GM12878 (cell line): Measurements from ENCODE around the gene MAP3K7CL. TPM values are rescaled to one million over a fixed set of nuclear protein-coding genes. Genes with fewer than 3 reads are reported as not detected.

Source experiments
- ATAC-seq: fragments of 200-7000 bp; cut with Tn5 transposase; 3 replicates; pipeline ENCODE4 v1.9.1; 2020; ENCODE audit warnings: mild to moderate bottlenecking, moderate library complexity
- BruUV-seq: library from RNA; stranded (reverse); fragments of 400-500 nt; replicated peaks from 2 replicates; lab custom pipeline; 2021; lab: Mats Ljungman, UMichigan
- CTCF ChIA-PET: fragments of 300-600 bp; sonication (Branson Sonifier 250); formaldehyde crosslinking; extraction: SDS; loops from one replicate; lab custom pipeline; 2021; ENCODE audit warnings: inconsistent platforms; lab: Yijun Ruan, JAX
- POLR2A ChIA-PET: fragments of 350-600 bp; formaldehyde crosslinking; extraction: SDS; loops from one replicate; lab custom pipeline; 2021; ENCODE audit warnings: inconsistent platforms; lab: Charles Lee
- RAD21 ChIA-PET: fragments of 300-600 bp; sonication (Branson Sonifier 250); formaldehyde crosslinking; loops from one replicate; lab custom pipeline; 2023; ENCODE audit warnings: antibody characterized with exemption; ENCODE audit not compliant: unreplicated experiment; lab: Charles Lee
- SMC1A ChIA-PET: fragments of 300-600 bp; sonication (Branson Sonifier 250); formaldehyde crosslinking; loops from one replicate; lab custom pipeline; 2023; ENCODE audit not compliant: unreplicated experiment, uncharacterized antibody; lab: Charles Lee
- DNase-seq: peaks from one replicate; pipeline ENCODE4 v3.0.0-alpha.2; 2011; ENCODE audit warnings: low read depth, low spot score
- FAIRE-seq: peaks from 3 replicates; lab custom pipeline; 2011; peaks lifted over from hg19 to GRCh38; lab: Jason Lieb, UNC
- H2AFZ ChIP-seq: 2 replicates; pipeline ENCODE4 v1.6.0; 2011; ENCODE audit warnings: low read depth, low read length, control low read depth; ENCODE audit not compliant: control insufficient read depth
- H3K27ac ChIP-seq: 2 replicates; pipeline ENCODE4 v1.5.1; 2011; ENCODE audit warnings: control low read depth; ENCODE audit not compliant: control insufficient read depth, insufficient read depth
- H3K27me3 ChIP-seq, 2 experiments: replicated peaks in 1 of 2; 2 replicates each; pipeline versions ENCODE4 v1.6.0 to v1.6.1; 2011; ENCODE audit warnings: low read length in 1 of 2; ENCODE audit not compliant: control insufficient read depth in 2 of 2, insufficient read depth in 2 of 2
- H3K36me3 ChIP-seq, 2 experiments: 2 replicates each; pipeline ENCODE4 v1.5.1; 2011; ENCODE audit warnings: low read length in 1 of 2; ENCODE audit not compliant: control insufficient read depth in 2 of 2, insufficient read depth in 2 of 2
- H3K4me1 ChIP-seq: 2 replicates; pipeline ENCODE4 v1.6.1; 2011; ENCODE audit warnings: mild to moderate bottlenecking, low read length, moderate library complexity, mixed read lengths; ENCODE audit not compliant: control insufficient read depth, insufficient read depth
- H3K4me2 ChIP-seq: 2 replicates; pipeline ENCODE4 v1.6.0; 2011; ENCODE audit warnings: control low read depth; ENCODE audit not compliant: control insufficient read depth, insufficient read depth
- H3K4me3 ChIP-seq: fragments of 200-600 bp; sonication (generic); 2 replicates; pipeline ENCODE4 v1.5.1; 2016
- H3K79me2 ChIP-seq: 2 replicates; pipeline ENCODE4 v1.6.0; 2011; ENCODE audit warnings: low read length; ENCODE audit not compliant: control insufficient read depth, insufficient read depth
- H3K9ac ChIP-seq: 2 replicates; pipeline ENCODE4 v1.8.0; 2011; ENCODE audit warnings: low read length, control low read depth, mixed read lengths; ENCODE audit not compliant: control insufficient read depth, insufficient read depth
- H3K9me3 ChIP-seq: replicated peaks from 3 replicates; pipeline ENCODE4 v1.5.1; 2011; ENCODE audit warnings: mild to moderate bottlenecking, low read length; ENCODE audit not compliant: control insufficient read depth, insufficient read depth
- H4K20me1 ChIP-seq: 2 replicates; pipeline ENCODE4 v1.6.0; 2011; ENCODE audit not compliant: control insufficient read depth, insufficient read depth
- BCL11A ChIP-seq: IDR thresholded peaks from 2 replicates; pipeline ENCODE4 v1.6.1; 2011; ENCODE audit warnings: low read depth, low read length
- EZH2 ChIP-seq: IDR thresholded peaks from 2 replicates; pipeline ENCODE4 v1.6.1; 2012; ENCODE audit warnings: low read depth, mild to moderate bottlenecking, control low read depth, inconsistent platforms, low read length, borderline replicate concordance; ENCODE audit not compliant: control insufficient read depth
- GABPA ChIP-seq: IDR thresholded peaks from 2 replicates; pipeline ENCODE4 v1.6.1; 2014; ENCODE audit warnings: antibody characterized with exemption, low read depth, mild to moderate bottlenecking, inconsistent platforms
- HCFC1 ChIP-seq: fragments of 150-350 bp; IDR thresholded peaks from 2 replicates; pipeline ENCODE4 v1.6.1; 2014; ENCODE audit warnings: low read length
- HDGF ChIP-seq: fragments of 450-650 bp; IDR thresholded peaks from 2 replicates; pipeline ENCODE4 v1.6.1; 2016; ENCODE audit warnings: antibody characterized with exemption
- MTA2 ChIP-seq: fragments of 450-650 bp; IDR thresholded peaks from 2 replicates; pipeline ENCODE4 v1.6.1; 2016; ENCODE audit warnings: low read depth, mild to moderate bottlenecking, moderate library complexity
- NFXL1 ChIP-seq: fragments of 450-650 bp; IDR thresholded peaks from 2 replicates; pipeline ENCODE4 v1.6.1; 2017; ENCODE audit warnings: antibody characterized with exemption, mild to moderate bottlenecking, borderline replicate concordance
- SP1 ChIP-seq: IDR thresholded peaks from one replicate; pipeline ENCODE4 v1.6.1; 2011; ENCODE audit warnings: low read depth, low read length
- YBX1 ChIP-seq: fragments of 450-650 bp; IDR thresholded peaks from 2 replicates; pipeline ENCODE4 v1.6.1; 2016; ENCODE audit warnings: antibody characterized with exemption
- YY1 ChIP-seq: IDR thresholded peaks from 2 replicates; pipeline ENCODE4 v1.6.1; 2011; ENCODE audit warnings: low read depth, mild to moderate bottlenecking, low read length
- WGBS: methylation state at CpG from one replicate; pipeline ENCODE4 v1.1.6; 2016; ENCODE audit warnings: low lambda C conversion rate; ENCODE audit not compliant: insufficient replicate concordance, insufficient coverage; ENCODE audit errors: missing lambda C conversion rate; 5-methylcytosine and 5-hydroxymethylcytosine counted together
- in situ Hi-C: fragments of 300-500 bp; cut with MboI; formaldehyde crosslinking; loops from 9 replicates; pipeline ENCODE4 v1.14.3; 2018; ENCODE audit warnings: mixed read lengths
- intact Hi-C: fragments of 100-400 bp; cut with micrococcal nuclease; formaldehyde crosslinking; loops from one replicate; pipeline ENCODE4 v1.14.2; 2022; ENCODE audit not compliant: unreplicated experiment
- polyA plus RNA-seq, 11 experiments: library from polyadenylated mRNA; depleted of rRNA in 4 of 11; unstranded in 6 of 11; stranded (reverse) in 5 of 11; fragments of >200 nt; fragmentation: Nextera tagmentation in 4 of 11; fragmentation: Illumina TruSeq in 1 of 11; extraction: Ambion mirVana in 4 of 11; extraction: Trizol in 1 of 11; gene quantifications; 1 replicate in 1 of 11; 2 replicates in 10 of 11; pipeline versions ENCODE4 v1.2.1 to v1.2.3, GENCODE V29; 2011 to 2016; ENCODE audit warnings: inconsistent platforms in 2 of 11, missing spikeins in 2 of 11, low read depth in 1 of 11
- total RNA-seq, 4 experiments: library from RNA; depleted of rRNA in 3 of 4; stranded (reverse); fragments of >200 nt in 3 of 4; fragmentation: Illumina TruSeq in 1 of 4; extraction: Trizol in 1 of 4; gene quantifications; 2 replicates each; pipeline versions ENCODE4 v1.2.1 to v1.2.3, GENCODE V29; 2013 to 2021
- TF ChIP-seq, protein P1 (sequence below): IDR thresholded peaks from 2 replicates; pipeline ENCODE4 v1.6.1; 2012; ENCODE audit warnings: low read depth, low read length, improper control_type of control experiment
- TF ChIP-seq, protein P2 (sequence below): IDR thresholded peaks from 2 replicates; pipeline ENCODE4 v1.6.1; 2012; ENCODE audit warnings: low read length, inconsistent platforms
- TF ChIP-seq, protein P3 (sequence below): IDR thresholded peaks from 2 replicates; pipeline ENCODE4 v1.6.1; 2011; ENCODE audit warnings: mild to moderate bottlenecking, low read depth, low read length, moderate library complexity; ENCODE audit not compliant: insufficient replicate concordance

The MAP3K7CL gene
- total and polyA plus RNA-seq, 10 of the 15 experiments (the other 5 are each of a cell fraction or from before 2014, with no cell fraction given), result 3.2 to 19.7 (median 6.6) TPM

DNA sequence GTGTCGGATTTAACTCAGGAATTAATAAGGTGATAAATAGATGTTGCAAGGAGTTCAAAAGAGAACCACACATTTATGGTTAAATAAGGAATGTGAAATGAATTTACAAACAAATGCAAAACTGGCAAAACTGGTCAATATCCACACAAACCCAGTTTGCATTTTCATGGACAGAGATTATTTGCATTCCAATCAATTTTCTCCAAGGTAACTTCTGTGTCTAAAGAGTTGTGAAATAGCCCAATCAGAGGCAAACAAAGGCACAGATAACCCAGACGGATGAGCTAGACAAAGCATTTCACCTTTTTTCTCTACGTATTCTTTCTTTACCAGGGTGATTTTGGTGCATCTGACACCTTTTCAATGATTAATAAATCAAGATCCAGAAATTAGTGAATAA is 63.9 kb downstream of the MAP3K7CL start:
- FAIRE-seq (no peak), DNase-seq (no peak), ATAC-seq (no peak)
- H3K4me1 ChIP-seq, result peaks cover 13% of the 10 kb centered on the region
- no peaks in the 10 kb centered on the region for H3K27me3 ChIP-seq
- ChIA-PET CTCF (interaction anchor here (1.0 to 4.4 kb wide), 5 partner anchors 38 to 177 kb away, joined by 3 to 34 read pairs (median 6); no protein-coding TSS in a partner anchor), POLR2A (no interaction called here), SMC1A (interaction anchor here (0.6 to 6.3 kb wide), 6 partner anchors 11 to 103 kb away, joined by 3 to 42 read pairs (median 4); no protein-coding TSS in a partner anchor), RAD21 (interaction anchor here (1.4 kb wide), 1 partner anchor 43 kb away, joined by 5 read pairs; no protein-coding TSS in a partner anchor)
- no peak overlapping the region for H3K9ac ChIP-seq
- in situ Hi-C loops, result no loop called here
- H3K36me3 ChIP-seq, result no peaks in the 10 kb centered on the region
- H3K4me3 ChIP-seq, result no peak overlapping the region
- H2AFZ ChIP-seq, result no peak overlapping the region
- WGBS, result 98% methylated on average over 3 of the region's 3 CpGs
- H3K9me3 ChIP-seq, result peaks cover 3% of the 10 kb centered on the region; the same call in 2 of the 3 replicates
- H3K4me2 ChIP-seq, result no peak overlapping the region
- H4K20me1 ChIP-seq, result no peaks in the 10 kb centered on the region
- no peaks in the 10 kb centered on the region for H3K79me2 ChIP-seq
- no TSS peak for BruUV-seq
- no peak overlapping the region for H3K27ac ChIP-seq
- TF ChIP-seq HDGF (no peak), HCFC1 (no peak), EZH2 (no peak), NFXL1 (no peak)
- TF ChIP-seq, protein P1, sequence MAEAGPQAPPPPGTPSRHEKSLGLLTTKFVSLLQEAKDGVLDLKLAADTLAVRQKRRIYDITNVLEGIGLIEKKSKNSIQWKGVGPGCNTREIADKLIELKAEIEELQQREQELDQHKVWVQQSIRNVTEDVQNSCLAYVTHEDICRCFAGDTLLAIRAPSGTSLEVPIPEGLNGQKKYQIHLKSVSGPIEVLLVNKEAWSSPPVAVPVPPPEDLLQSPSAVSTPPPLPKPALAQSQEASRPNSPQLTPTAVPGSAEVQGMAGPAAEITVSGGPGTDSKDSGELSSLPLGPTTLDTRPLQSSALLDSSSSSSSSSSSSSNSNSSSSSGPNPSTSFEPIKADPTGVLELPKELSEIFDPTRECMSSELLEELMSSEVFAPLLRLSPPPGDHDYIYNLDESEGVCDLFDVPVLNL, result no peak
- intact Hi-C loops, result no loop called here

DNA sequence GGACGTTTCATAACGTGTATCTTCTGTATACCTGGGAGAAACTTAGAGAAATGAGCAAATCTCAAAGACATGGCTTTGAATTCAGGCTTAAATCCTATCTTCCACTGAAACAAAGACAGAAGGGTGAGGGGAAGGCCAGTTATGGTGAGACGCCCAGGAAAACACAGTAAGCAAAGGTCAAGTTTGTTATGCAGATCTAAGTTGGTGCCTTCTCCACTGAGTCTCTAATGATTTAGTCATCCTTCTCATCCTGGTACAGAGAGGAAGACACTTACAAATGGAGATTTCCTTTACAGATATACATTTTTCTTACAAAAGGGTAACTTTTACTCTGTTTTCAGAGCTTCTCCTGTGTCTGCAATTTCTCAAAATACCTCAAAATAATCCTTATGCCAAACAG is 64.4 kb downstream of the MAP3K7CL start:
- CTCF ChIA-PET, result interaction anchor here (1.0 to 4.4 kb wide), 5 partner anchors 37 to 182 kb away, joined by 3 to 34 read pairs (median 6); no protein-coding TSS in a partner anchor
- RAD21 ChIA-PET, result interaction anchor here (0.9 to 3.0 kb wide), 5 partner anchors 13 to 106 kb away, joined by 3 to 11 read pairs (median 5); no protein-coding TSS in a partner anchor
- Histone ChIP-seq H3K4me3 (no peak overlapping the region), H3K4me2 (no peak overlapping the region), H3K9ac (no peak overlapping the region), H2AFZ (no peak overlapping the region), H3K27me3 (no peaks in the 10 kb centered on the region), H4K20me1 (no peaks in the 10 kb centered on the region), H3K27ac (no peak overlapping the region), H3K4me1 (peaks cover 13% of the 10 kb centered on the region), H3K36me3 (no peaks in the 10 kb centered on the region), H3K9me3 (peaks cover 3% of the 10 kb centered on the region; the same call in 2 of the 3 replicates), H3K79me2 (no peaks in the 10 kb centered on the region)
- WGBS, result 97% methylated on average over 3 of the region's 3 CpGs
- no TSS peak for BruUV-seq
- FAIRE-seq, result peak; percentile 56
- SMC1A ChIA-PET, result interaction anchor here (0.6 to 6.3 kb wide), 7 partner anchors 10 to 102 kb away, joined by 3 to 42 read pairs (median 3); no protein-coding TSS in a partner anchor
- intact Hi-C loops, result no loop called here
- no peak for ATAC-seq
- POLR2A ChIA-PET, result interaction anchor here (1.7 kb wide), 1 partner anchor 101 kb away, joined by 7 read pairs; no protein-coding TSS in a partner anchor
- in situ Hi-C loops, result no loop called here
- DNase-seq, result no peak
- TF ChIP-seq SP1, result no peak
- no peak for TF ChIP-seq YBX1
- no peak for TF ChIP-seq YY1
- TF ChIP-seq GABPA, result no peak
- TF ChIP-seq, protein P2, sequence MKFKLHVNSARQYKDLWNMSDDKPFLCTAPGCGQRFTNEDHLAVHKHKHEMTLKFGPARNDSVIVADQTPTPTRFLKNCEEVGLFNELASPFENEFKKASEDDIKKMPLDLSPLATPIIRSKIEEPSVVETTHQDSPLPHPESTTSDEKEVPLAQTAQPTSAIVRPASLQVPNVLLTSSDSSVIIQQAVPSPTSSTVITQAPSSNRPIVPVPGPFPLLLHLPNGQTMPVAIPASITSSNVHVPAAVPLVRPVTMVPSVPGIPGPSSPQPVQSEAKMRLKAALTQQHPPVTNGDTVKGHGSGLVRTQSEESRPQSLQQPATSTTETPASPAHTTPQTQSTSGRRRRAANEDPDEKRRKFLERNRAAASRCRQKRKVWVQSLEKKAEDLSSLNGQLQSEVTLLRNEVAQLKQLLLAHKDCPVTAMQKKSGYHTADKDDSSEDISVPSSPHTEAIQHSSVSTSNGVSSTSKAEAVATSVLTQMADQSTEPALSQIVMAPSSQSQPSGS, result no peak
- TF ChIP-seq BCL11A, result no peak
- TF ChIP-seq, protein P3, sequence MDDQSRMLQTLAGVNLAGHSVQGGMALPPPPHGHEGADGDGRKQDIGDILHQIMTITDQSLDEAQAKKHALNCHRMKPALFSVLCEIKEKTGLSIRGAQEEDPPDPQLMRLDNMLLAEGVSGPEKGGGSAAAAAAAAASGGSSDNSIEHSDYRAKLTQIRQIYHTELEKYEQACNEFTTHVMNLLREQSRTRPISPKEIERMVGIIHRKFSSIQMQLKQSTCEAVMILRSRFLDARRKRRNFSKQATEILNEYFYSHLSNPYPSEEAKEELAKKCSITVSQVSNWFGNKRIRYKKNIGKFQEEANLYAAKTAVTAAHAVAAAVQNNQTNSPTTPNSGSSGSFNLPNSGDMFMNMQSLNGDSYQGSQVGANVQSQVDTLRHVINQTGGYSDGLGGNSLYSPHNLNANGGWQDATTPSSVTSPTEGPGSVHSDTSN, result no peak
- no peak for TF ChIP-seq MTA2
